Neural cell (in vitro differentiated cells): ENCODE measurements around the gene TBC1D20. TPM values are rescaled to one million over a fixed set of nuclear protein-coding genes. Genes with fewer than 3 reads are reported as not detected.

Experiments
- H2AFZ ChIP-seq: fragments of 200-600, 300-800 bp; sonication (generic), shearing (Covaris generic); 2 replicates; pipeline ENCODE4 v1.6.0; 2014; ENCODE audit warnings: low read depth, mild to moderate bottlenecking, antibody characterized with exemption, low read length, moderate library complexity
- H3F3A ChIP-seq: fragments of 200-600 bp; shearing (Covaris generic); 2 replicates; pipeline ENCODE4 v1.6.1; 2016; ENCODE audit warnings: mild to moderate bottlenecking, moderate library complexity, mixed read lengths, antibody characterized with exemption, low read length; ENCODE audit not compliant: insufficient read depth, poor library complexity, severe bottlenecking
- H3K27ac ChIP-seq: fragments of 200-600, 300-800 bp; sonication (generic), shearing (Covaris generic); 2 replicates; pipeline ENCODE4 v1.5.1; 2014; ENCODE audit warnings: mild to moderate bottlenecking, low read length, moderate library complexity
- H3K27me3 ChIP-seq: fragments of 300-800, 200-600 bp; sonication (generic), shearing (Covaris generic); 2 replicates; pipeline ENCODE4 v1.6.0; 2014; ENCODE audit warnings: mild to moderate bottlenecking, low read depth, low read length, moderate library complexity; ENCODE audit not compliant: insufficient read depth
- H3K36me3 ChIP-seq: fragments of 300-800, 200-600 bp; sonication (generic), shearing (Covaris generic); 2 replicates; pipeline ENCODE4 v1.5.1; 2014; ENCODE audit warnings: mild to moderate bottlenecking, antibody characterized with exemption, low read length, moderate library complexity; ENCODE audit not compliant: insufficient read depth
- H3K4me2 ChIP-seq: fragments of 300-800, 200-600 bp; sonication (generic), shearing (Covaris generic); 2 replicates; pipeline ENCODE4 v1.6.0; 2014; ENCODE audit warnings: mild to moderate bottlenecking, low read length
- H3K4me3 ChIP-seq: fragments of 300-800, 200-600 bp; sonication (generic), shearing (Covaris generic); 2 replicates; pipeline ENCODE4 v1.5.1; 2014; ENCODE audit warnings: mild to moderate bottlenecking, low read length, moderate library complexity
- H3K79me2 ChIP-seq: fragments of 200-600 bp; shearing (Covaris generic); replicated peaks from 2 replicates; pipeline ENCODE4 v1.6.0; 2014; ENCODE audit warnings: mild to moderate bottlenecking, low read length, moderate library complexity; ENCODE audit not compliant: insufficient read depth
- H3K9ac ChIP-seq: fragments of 300-800, 200-600 bp; sonication (generic), shearing (Covaris generic); 2 replicates; pipeline ENCODE4 v1.6.1; 2016; ENCODE audit warnings: mild to moderate bottlenecking, low read length, mixed read lengths
- H3K9me2 ChIP-seq: fragments of 200-600 bp; shearing (Covaris generic); 2 replicates; pipeline ENCODE4 v1.6.1; 2016; ENCODE audit warnings: mild to moderate bottlenecking, low read length, mixed read lengths; ENCODE audit not compliant: insufficient read depth
- H3K9me3 ChIP-seq: fragments of 200-600, 300-800 bp; sonication (generic), shearing (Covaris generic); 2 replicates; pipeline ENCODE4 v1.6.1; 2016; ENCODE audit warnings: mild to moderate bottlenecking, mixed run types, low read length, moderate library complexity, mixed read lengths
- H4K20me1 ChIP-seq: fragments of 200-600 bp; shearing (Covaris generic); 2 replicates; pipeline ENCODE4 v1.6.1; 2016; ENCODE audit warnings: mild to moderate bottlenecking, mixed run types; ENCODE audit not compliant: insufficient read depth
- CTCF ChIP-seq: fragments of 450-650 bp; IDR thresholded peaks from 2 replicates; pipeline ENCODE4 v1.5.1; 2014; ENCODE audit warnings: antibody characterized with exemption, mild to moderate bottlenecking, moderate library complexity; ENCODE audit not compliant: poor library complexity, severe bottlenecking
- EP300 ChIP-seq: fragments of 450-650 bp; conservative IDR thresholded peaks from 2 replicates; pipeline ENCODE4 v1.6.1; 2014; ENCODE audit warnings: antibody characterized with exemption, mild to moderate bottlenecking, moderate library complexity; ENCODE audit not compliant: poor library complexity, severe bottlenecking
- EZH2 ChIP-seq: fragments of 200-600, 300-800 bp; shearing (Covaris generic), sonication (generic); IDR thresholded peaks from 2 replicates; pipeline ENCODE4 v1.6.1; 2014; ENCODE audit warnings: antibody characterized with exemption, low read length, borderline replicate concordance, mild to moderate bottlenecking; ENCODE audit not compliant: insufficient read depth, poor library complexity, severe bottlenecking
- MXI1 ChIP-seq: fragments of 450-650 bp; conservative IDR thresholded peaks from 2 replicates; pipeline ENCODE4 v1.6.1; 2014; ENCODE audit warnings: antibody characterized with exemption, mild to moderate bottlenecking; ENCODE audit not compliant: poor library complexity, severe bottlenecking
- POLR2AphosphoS5 ChIP-seq: IDR thresholded peaks from 2 replicates; pipeline ENCODE4 v1.6.1; 2012
- RAD21 ChIP-seq: fragments of 450-650 bp; conservative IDR thresholded peaks from 2 replicates; pipeline ENCODE4 v1.6.1; 2014; ENCODE audit warnings: antibody characterized with exemption, mild to moderate bottlenecking, moderate library complexity
- REST ChIP-seq: IDR thresholded peaks from 2 replicates; pipeline ENCODE4 v1.6.1; 2012; ENCODE audit warnings: borderline replicate concordance
- SMC3 ChIP-seq: fragments of 450-650 bp; conservative IDR thresholded peaks from 2 replicates; pipeline ENCODE4 v1.6.1; 2014; ENCODE audit warnings: antibody characterized with exemption, mild to moderate bottlenecking, moderate library complexity; ENCODE audit not compliant: poor library complexity
- TAF1 ChIP-seq: IDR thresholded peaks from 2 replicates; pipeline ENCODE4 v1.6.1; 2012; ENCODE audit warnings: low read depth
- polyA plus RNA-seq: library from polyadenylated mRNA; depleted of rRNA; stranded (reverse); fragments of >200 nt; gene quantifications from 2 replicates; pipeline ENCODE4 v1.2.3, GENCODE V29; 2014

Gene TBC1D20
- polyA plus RNA-seq, 1 donor from 2014 or later, result 25.1 TPM

- TF ChIP-seq MXI1, result no peak
- TF ChIP-seq EZH2, result no peak
These were observed 12.2 kb upstream of the TBC1D20 start (continued) for GRCh38 chr20:474581-474980.

DNA sequence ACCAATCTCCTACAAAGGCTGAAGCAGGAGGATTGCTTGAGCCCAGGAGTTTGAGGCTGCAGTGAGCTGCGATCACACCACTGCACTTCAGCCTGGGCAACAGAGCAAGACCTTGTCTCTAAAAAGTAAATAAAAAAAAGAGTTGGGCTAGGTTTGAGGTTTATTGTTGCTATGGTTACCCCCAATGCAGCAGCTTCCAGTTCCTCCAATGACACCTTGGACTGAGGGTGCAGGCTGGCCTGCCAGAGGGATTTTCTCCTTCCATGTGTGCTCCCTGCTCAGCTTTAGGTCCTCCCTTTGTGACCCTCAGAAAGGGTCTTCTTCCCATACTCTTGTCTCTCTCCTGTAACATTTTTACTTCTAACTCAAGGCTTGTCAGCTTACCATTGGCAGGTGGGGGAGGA is 10.6 kb upstream of the TBC1D20 start:
- Histone ChIP-seq H3K27ac (no peak overlapping the region), H3K9me3 (no peaks in the 10 kb centered on the region), H3K9me2 (no peaks in the 10 kb centered on the region), H3F3A (no peaks in the 10 kb centered on the region), H3K36me3 (no peaks in the 10 kb centered on the region), H3K4me2 (no peak overlapping the region), H3K9ac (no peak overlapping the region), H4K20me1 (no peaks in the 10 kb centered on the region), H3K4me3 (no peak overlapping the region), H3K79me2 (no peaks in the 10 kb centered on the region), H3K27me3 (no peaks in the 10 kb centered on the region), H2AFZ (no peak overlapping the region)
- TF ChIP-seq MXI1 (no peak), TAF1 (no peak), POLR2AphosphoS5 (no peak), RAD21 (no peak), REST (no peak), EP300 (no peak), CTCF (no peak), SMC3 (no peak), EZH2 (no peak)

- Histone ChIP-seq H3K9ac (no peak overlapping the region), H4K20me1 (no peaks in the 10 kb centered on the region), H3K9me2 (no peaks in the 10 kb centered on the region), H3F3A (no peaks in the 10 kb centered on the region), H3K9me3 (no peaks in the 10 kb centered on the region), H2AFZ (no peak overlapping the region), H3K4me2 (no peak overlapping the region), H3K36me3 (no peaks in the 10 kb centered on the region), H3K4me3 (no peak overlapping the region), H3K79me2 (no peaks in the 10 kb centered on the region), H3K27me3 (no peaks in the 10 kb centered on the region), H3K27ac (no peak overlapping the region)
- TF ChIP-seq TAF1, result no peak
- no peak for TF ChIP-seq MXI1
- no peak for TF ChIP-seq EP300
- TF ChIP-seq CTCF, result no peak
- no peak for TF ChIP-seq SMC3
- no peak for TF ChIP-seq POLR2AphosphoS5
- TF ChIP-seq EZH2, result no peak
- no peak for TF ChIP-seq REST
- no peak for TF ChIP-seq RAD21
These were observed 10.0 kb upstream of the TBC1D20 start for GRCh38 chr20:472137-472846.
